HG02981 (cell line): ENCODE measurements around the gene CLDN10.
"Not testable (repeated sequence)": the region's sequence is repeated elsewhere in the genome, so short reads cannot be mapped to it uniquely, and the experiment has no call there.

ENCODE experiments used
- ATAC-seq: cut with Tn5 transposase; IDR thresholded peaks from one replicate; pipeline ENCODE4 v1.9.1; 2021; ENCODE audit warnings: mild to moderate bottlenecking, moderate library complexity; ENCODE audit not compliant: unreplicated experiment

CLDN10 gene, protein sequence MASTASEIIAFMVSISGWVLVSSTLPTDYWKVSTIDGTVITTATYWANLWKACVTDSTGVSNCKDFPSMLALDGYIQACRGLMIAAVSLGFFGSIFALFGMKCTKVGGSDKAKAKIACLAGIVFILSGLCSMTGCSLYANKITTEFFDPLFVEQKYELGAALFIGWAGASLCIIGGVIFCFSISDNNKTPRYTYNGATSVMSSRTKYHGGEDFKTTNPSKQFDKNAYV

GRCh38 chr13:95552539-95553441, at the start of gene CLDN10:
Gene CLDN10, plus strand, starts transcription at chr13:95552720. Its CDS starts 34 bp downstream, at chr13:95552754.
- ATAC-seq, result peak; percentile 44

DNA sequence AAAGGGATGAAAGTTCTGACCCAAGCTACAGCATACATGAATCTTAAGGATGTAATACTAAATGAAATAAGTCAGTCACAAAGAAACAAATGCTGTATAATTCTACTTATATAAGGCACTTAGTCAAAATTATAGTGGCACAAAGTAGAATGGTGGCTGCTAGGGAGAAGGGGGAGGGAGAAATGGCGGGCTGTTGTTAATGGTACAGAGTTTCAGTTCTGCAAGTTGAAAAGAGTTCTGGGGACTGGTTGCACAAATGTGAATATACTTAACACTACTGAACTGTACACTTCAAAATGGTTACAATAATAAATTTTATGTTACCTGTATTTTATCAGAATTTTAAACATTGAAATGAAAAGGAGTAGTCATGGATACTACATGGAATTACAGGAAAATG, 48.9 kb upstream of the CLDN10 start:
- no peak for ATAC-seq

- no peak for ATAC-seq
Observed at GRCh38 chr13:95505265-95505664, 47.3 kb upstream of the CLDN10 start.

GRCh38 chr13:95505986-95506385, 46.5 kb upstream of the CLDN10 start:
- no peak for ATAC-seq

- ATAC-seq, result no peak
Observed at GRCh38 chr13:95507991-95508390, 44.5 kb upstream of the CLDN10 start.

GRCh38 chr13:95508996-95509395, 43.5 kb upstream of the CLDN10 start:
- ATAC-seq, result no peak

- ATAC-seq, result no peak
Observed at GRCh38 chr13:95509521-95510310, 42.8 kb upstream of the CLDN10 start.

GRCh38 chr13:95510950-95511349, 41.6 kb upstream of the CLDN10 start:
- no peak for ATAC-seq

DNA sequence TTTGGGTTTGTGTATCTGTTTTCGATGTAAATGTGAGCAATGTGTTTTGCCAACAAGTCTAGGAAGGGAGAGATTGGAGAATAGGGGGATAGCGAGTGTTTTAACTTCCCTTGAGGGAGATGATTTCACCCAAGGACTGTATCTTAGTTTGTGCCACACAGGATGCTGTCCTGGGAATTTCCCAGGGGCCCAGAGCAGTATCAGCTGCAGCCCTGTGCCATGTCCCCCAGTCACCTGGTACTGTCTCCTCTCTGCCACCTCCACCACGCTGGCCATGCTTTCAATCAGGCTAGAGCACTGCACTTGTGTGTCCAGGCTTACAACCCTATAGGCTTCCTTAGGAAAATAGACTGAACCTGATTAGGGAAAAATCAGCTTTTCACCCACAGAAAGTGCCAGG, 40.1 kb upstream of the CLDN10 start:
- no peak for ATAC-seq

GRCh38 chr13:95512957-95513356, 39.6 kb upstream of the CLDN10 start:
- ATAC-seq, result no peak

- ATAC-seq, result not testable (repeated sequence)
Observed at GRCh38 chr13:95515606-95516005, 36.9 kb upstream of the CLDN10 start.

GRCh38 chr13:95516021-95516420, 36.5 kb upstream of the CLDN10 start:
- ATAC-seq, result no peak

- no peak for ATAC-seq
Observed at GRCh38 chr13:95516492-95516891, 36.0 kb upstream of the CLDN10 start.

DNA sequence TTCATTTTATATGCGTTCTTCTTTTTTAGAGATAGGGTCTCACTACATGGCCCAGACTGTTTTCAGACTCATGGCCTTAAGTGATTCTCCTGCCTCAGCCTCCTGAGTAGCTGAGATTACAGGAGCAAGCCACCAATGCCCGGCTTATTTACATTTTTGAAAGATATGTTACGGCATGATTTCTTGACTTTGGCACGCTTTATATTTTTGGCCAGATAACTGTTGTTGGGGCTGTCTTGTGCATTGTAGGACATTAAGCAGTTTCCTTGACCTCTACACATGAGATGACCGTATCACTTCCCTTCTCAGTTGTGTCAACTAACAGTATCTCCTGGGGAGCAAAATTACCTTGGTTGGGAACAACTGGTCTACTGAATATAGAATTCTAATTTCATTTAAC, 28.9 kb upstream of the CLDN10 start:
- ATAC-seq, result no peak

DNA sequence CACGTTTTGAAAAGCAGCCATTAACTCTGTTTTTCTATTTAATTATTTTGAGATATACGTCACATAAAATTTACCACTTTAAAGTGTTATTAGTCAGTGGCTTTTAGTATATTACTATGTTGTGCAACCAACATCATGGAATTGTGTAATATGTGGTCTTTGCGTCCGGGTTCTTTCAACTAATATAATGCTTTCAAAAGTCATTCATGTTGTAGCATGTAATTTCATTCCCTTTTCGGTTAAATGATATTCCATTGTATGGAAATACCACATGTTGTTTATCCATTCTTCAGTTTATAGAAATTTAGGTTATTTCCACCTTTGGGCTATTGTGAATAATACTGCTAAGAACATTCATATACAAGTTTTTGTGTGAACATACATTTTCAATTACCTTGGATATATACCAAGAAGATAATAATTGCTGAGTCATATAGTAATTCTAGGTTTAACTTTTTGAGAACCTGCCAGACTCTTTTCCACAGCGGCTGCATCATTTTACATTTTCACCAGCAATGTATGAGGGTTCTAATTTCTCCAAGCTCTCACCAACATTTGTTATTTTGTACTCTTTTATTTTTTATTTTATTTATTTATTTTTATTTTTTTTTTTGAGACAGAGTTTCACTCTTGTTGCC, 28.1 kb upstream of the CLDN10 start:
- ATAC-seq, result no peak

DNA sequence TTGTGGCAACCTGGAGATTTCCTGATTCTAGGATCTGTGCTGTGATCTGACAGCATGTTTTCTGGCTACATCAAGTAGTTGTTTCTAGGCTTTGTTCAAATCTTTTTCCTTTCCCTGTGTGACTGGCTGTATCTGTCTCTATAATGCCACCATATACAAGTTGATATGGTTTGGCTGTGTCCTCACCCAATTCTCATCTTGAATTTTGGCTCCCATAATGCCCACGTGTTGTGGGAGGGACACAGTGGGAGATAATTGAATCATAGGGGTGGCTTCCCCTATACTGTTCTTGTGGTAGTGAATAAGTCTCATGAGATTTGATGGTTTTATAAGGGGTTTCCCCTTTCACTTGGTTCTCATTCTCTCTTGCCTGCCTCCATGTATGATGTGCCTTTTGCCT, 24.6 kb upstream of the CLDN10 start:
- no peak for ATAC-seq

DNA sequence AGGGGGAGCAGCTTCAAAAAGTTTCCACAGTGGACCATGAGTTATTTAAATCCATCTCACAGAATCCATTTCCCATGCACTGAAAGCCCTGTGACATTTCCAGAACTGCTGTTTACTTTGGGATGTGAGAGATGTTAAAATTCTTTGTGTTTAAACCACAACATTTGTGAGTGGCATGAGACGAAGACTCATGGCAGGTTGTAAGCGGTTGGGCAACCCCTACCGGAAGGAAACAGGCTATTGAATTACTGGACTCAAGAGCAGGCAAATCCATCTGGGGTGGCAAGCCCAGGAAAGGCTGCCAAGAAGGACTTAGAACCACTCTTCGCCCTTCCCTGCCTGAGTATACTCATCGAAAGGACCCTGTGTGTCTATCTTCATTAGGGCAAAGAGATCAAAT, 22.3 kb upstream of the CLDN10 start:
- ATAC-seq, result no peak

- no peak for ATAC-seq
Observed at GRCh38 chr13:95533545-95534160, 18.9 kb upstream of the CLDN10 start.

- no peak for ATAC-seq
Observed at GRCh38 chr13:95535243-95535642, 17.3 kb upstream of the CLDN10 start.

GRCh38 chr13:95536632-95537241, 15.8 kb upstream of the CLDN10 start:
- ATAC-seq, result no peak
